Sciatic nerve (tissue), 2 donors: Measurements from ENCODE around the gene TCEAL9. TPM values are rescaled to one million over a fixed set of nuclear protein-coding genes. Genes with fewer than 3 reads are reported as not detected.
"Not testable (repeated sequence)": the region's sequence is repeated elsewhere in the genome, so short reads cannot be mapped to it uniquely, and the experiment has no call there.

Experiments used
- ATAC-seq: fragments of 200-7000 bp; cut with Tn5 transposase; one replicate; pipeline ENCODE4 v1.9.1; 2020; ENCODE audit warnings: mild to moderate bottlenecking, moderate library complexity
- DNase-seq: peaks from one replicate; pipeline ENCODE4 v3.0.0-alpha.2; 2020; ENCODE audit warnings: low spot score
- intact Hi-C: fragments of 100-400 bp; cut with DNase I; formaldehyde crosslinking; loops from one replicate; pipeline ENCODE4 v1.14.2; 2022
- total RNA-seq: library from RNA; stranded (reverse); fragmentation: NEBNext Ultra II Directional; extraction: Animal tissue kit (Norgen Biotek cat#: 25700); gene quantifications from one replicate; pipeline ENCODE4 v1.2.1, GENCODE V29; 2021
- donor health status: DM: no; HTN: no; CAD: no.
- donor health status: DM: no; HTN: no; CAD: no.

Gene TCEAL9
- total RNA-seq, 1 donor from 2014 or later, result 49.5 TPM

DNA sequence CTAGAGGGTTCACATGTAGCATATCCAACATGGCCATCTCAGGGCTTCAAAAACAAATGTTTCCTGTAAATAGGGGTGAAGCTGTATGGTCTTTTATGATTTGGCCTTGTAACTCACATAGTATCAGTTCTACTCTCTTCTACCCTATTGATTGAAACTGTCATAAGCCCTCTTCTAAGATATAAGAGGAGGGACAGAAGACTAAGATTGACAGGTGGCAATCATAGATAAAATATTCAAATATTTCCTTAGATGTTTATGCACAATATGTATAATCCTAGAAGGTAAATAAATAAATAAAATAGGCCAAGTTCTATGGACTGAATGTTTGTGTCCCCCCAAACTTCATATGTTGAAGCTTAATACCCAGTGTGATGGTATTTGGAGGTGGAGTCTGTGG, 13.2 kb downstream of the TCEAL9 start:
- intact Hi-C loops, result no loop called here
- DNase-seq (no peak), ATAC-seq (no peak)

DNA sequence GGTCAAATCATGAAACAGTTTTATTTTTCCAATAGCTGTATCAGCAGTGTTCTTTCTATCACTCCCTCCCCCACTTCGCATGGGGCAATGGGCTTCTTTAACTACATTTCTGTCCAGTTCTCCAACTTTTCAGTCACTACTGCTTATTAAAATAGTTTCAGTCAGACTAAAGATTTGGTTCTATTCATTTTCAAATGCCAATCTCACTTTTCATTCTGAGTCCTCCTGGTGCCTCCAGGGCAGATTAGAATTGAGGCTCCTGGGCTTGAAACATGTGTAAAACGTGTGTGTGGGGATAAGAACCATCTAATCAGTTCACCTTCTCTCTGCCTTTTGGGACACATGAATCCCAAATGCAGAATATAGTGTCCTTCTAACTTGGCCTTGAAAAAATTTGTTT, 16.6 kb downstream of the TCEAL9 start:
- intact Hi-C loops, result no loop called here
- DNase-seq, result no peak
- no peak for ATAC-seq

GRCh38 chrX:103373581-103373980, 17.3 kb downstream of the TCEAL9 start:
- ATAC-seq (no peak), DNase-seq (no peak)
- intact Hi-C loops, result no loop called here

- peak; percentile 69 for DNase-seq
- ATAC-seq, result peak; percentile 89
- intact Hi-C loops, result no loop called here
These were observed 20.0 kb downstream of the TCEAL9 start, which contains the start of gene BEX3 for GRCh38 chrX:103376118-103376978. BEX3 (plus strand) TSS chrX:103376538; CDS start chrX:103377522, 984 bp downstream.

DNA sequence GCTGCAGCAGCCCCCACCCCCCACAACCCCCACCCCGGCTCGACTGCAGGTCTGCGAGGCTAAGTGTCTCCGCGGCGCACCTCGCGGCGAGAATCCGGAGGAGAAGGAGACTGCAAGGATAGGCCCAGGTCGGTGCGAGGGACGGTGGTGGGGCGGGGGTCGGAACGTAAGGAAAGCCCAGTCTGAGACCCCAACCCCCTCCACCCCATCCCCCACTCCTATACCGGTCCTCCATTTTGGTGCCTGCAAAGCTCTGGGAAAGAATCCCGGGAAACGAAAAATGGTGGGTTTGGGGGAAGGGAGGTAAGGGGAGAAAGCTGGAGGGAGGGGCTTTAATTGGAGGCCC, 20.6 kb downstream of the TCEAL9 start:
- DNase-seq (peak; percentile 62), ATAC-seq (peak; percentile 63)
- intact Hi-C loops, result no loop called here

GRCh38 chrX:103378990-103379389, 22.7 kb downstream of the TCEAL9 start:
- intact Hi-C loops, result no loop called here
- ATAC-seq (no peak), DNase-seq (no peak)

DNA sequence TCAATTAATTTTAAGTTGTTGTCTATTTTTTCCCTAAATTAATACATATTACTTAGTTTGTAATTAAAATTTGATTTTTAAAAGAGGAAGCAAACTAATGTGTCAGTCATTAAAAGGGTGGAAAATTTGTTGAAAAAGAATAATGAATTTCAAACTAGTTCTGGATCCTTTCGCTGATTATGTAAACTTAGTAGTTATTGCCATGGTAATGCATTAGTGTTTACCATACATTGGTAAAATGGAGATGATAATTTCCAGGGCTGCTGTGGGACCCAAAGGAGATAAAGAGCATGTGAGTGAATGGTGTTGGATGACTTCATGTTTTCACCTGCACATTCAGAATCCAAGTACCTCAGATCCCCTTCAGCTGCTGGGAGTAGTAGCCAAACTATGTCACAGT, 26.6 kb downstream of the TCEAL9 start:
- ATAC-seq (no peak), DNase-seq (no peak)
- intact Hi-C loops, result no loop called here

- no peak for DNase-seq
- ATAC-seq, result no peak
- intact Hi-C loops, result no loop called here
These were observed 28.4 kb downstream of the TCEAL9 start for GRCh38 chrX:103384672-103385071.

DNA sequence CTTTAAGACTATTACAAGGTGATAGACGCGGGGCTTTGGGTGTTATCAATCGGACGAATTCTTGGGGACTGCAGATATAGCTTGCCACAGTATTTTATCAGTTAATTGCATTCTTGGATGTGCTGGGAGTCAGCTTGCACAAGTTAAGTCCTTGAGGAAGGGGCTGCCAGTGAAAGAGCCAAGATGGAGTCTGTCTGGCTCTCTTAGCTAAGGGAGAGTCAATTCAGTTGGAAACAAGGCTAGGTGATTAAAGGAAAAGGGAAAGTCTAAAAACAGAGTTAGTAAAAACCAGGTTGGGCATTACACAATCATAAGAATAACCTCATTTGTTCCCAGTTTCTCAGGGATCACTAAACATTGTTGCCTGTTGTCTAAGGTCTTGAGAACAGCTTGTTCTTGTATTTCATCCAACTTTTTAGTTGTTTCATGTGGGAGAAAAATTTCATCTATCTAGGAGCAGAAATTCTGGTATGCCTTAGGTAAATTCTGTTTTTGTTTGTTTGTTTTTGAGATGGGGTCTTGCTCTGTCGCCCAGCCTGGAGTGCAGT, 29.1 kb downstream of the TCEAL9 start:
- intact Hi-C loops, DNase-seq: not testable (repeated sequence)
- ATAC-seq, result peak; percentile 78

DNA sequence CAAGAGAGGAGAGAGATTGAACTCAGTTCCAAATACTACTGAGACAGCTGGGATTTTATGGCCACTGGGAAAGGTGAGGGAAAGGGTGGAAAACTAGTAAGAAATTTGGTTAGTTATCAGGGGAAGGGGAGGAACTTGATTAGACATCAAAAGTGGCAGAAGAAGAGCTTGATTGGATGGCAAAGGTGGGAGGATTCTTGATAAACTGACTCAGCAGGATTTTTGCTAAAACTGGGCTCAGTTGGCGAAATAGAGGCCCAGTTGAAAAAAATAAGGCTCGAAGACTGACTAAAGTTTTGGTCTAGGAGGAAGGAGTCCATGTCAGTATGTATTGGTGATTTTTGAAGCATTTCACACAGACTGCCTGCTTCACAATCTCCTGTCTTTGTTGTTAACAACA, 30.0 kb downstream of the TCEAL9 start:
- DNase-seq (no peak), ATAC-seq (no peak)
- intact Hi-C loops, result no loop called here

GRCh38 chrX:103393487-103393886, 37.2 kb downstream of the TCEAL9 start:
- DNase-seq (no peak), ATAC-seq (no peak)
- intact Hi-C loops, result no loop called here

DNA sequence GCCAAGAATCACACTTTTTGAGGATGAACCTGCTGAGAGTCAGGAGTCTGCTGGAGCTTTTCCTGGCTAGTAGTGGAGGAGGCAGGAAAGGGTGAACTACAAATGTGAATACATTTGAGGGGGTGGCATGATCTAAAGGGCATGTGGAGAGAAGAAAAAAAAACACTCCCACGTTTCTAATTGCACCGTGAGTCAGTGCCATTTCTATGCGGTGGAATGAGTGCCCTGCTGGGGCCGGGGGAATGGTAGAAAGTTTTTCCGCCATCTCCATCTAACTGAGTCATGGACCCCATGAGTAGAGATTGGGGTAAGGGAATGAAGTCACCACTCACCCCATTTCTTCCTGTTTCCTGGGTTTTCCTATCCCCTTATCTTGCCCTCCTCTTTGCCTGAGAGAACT, 39.9 kb downstream of the TCEAL9 start:
- intact Hi-C loops, result no loop called here
- no peak for DNase-seq
- ATAC-seq, result no peak

DNA sequence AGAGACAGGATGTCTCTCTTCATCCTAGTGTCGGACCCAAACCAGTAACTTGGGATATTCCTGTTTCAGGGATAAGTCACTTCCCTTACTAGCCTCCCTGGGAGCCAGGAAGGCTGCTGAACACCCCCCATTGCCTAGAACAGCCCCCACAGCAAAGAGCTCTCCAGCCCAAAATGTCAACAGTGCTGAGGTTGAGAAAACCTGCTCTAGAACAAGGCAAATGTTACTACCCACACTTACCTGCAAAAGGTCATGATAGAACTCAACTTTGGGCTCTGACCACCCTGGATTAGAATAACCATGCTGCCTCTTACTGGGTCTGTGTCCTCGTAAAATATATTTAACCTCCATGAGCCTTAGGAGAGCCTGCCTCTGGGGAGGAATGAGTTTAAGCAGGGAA, 40.4 kb downstream of the TCEAL9 start:
- DNase-seq (no peak), ATAC-seq (no peak)
- intact Hi-C loops, result no loop called here

GRCh38 chrX:103397707-103398106, 41.4 kb downstream of the TCEAL9 start:
- intact Hi-C loops, result no loop called here
- no peak for ATAC-seq
- no peak for DNase-seq

DNA sequence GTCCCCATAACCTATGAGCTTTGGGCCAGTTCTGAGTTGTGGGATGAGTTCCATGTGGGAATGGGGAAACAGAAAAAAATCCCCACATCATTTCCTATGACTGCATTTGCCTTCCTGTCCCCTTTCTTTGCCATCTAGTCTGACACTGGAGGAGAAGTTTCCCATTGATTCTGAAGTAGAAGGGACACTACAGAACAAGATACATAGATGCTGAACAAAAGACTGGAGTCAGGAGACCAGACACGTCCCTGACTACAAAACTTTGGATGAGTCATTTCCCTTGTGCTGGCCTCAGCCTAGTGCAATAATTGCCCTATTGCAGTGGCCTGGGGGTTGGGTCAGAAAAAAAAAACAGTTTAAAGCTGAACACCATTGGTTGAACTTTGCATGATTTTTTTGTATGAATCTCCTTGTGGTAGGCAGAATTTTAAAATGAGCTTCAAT, 42.1 kb downstream of the TCEAL9 start:
- DNase-seq (no peak), ATAC-seq (no peak)
- intact Hi-C loops, result no loop called here

GRCh38 chrX:103399744-103400143, 43.4 kb downstream of the TCEAL9 start:
- intact Hi-C loops, result no loop called here
- ATAC-seq (no peak), DNase-seq (no peak)

DNA sequence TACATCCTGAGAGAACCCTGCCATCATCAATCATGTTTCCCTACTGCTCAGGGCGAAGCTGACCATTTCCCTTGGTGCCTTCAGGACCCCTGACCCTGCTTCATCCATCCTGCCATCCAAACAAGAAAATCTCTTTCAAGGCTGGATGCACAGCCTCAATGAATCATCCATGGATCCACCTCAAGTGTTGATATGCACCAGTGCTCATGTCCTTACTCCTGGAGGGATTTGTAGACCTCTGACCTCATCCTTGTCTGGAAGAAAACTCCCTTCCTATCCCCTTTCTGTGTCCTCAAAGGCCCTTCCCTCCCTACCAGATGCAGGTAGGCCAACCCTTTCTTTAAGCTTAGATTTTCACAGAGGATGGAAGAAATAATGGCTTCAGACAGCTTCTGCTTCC, 44.6 kb downstream of the TCEAL9 start:
- ATAC-seq (no peak), DNase-seq (no peak)
- intact Hi-C loops, result no loop called here

- intact Hi-C loops, result no loop called here
- DNase-seq (peak; percentile 74), ATAC-seq (peak; percentile 92)
These were observed 48.1 kb downstream of the TCEAL9 start for GRCh38 chrX:103404231-103405008.

- ATAC-seq (no peak), DNase-seq (no peak)
- intact Hi-C loops, result no loop called here
These were observed 48.7 kb downstream of the TCEAL9 start for GRCh38 chrX:103405009-103405333.

DNA sequence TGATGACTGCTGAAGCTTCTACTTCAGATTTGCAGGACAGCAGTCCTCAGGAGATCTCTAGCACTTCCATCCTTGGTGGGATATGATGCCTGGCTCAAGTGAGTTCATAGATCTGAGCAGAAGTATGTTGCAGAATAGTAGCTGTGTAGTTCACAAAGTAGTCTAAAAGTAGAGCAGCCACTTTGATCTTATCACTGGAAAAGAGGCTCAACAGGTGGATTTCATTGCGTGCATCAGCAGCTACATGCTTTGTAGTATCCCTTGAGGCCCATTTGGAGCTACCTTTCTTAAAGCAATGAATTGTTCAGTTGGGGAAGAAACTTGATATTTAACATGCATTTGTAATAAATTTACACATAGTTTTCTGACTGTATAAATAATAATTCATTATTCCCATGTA, 50.0 kb downstream of the TCEAL9 start:
- intact Hi-C loops, result no loop called here
- ATAC-seq, result no peak
- DNase-seq, result no peak
